A549 (cell line): ENCODE results near the gene EHBP1. TPM values are rescaled to one million over a fixed set of nuclear protein-coding genes. Genes with fewer than 3 reads are reported as not detected.
A peak's percentile ranks its signal among the peaks of the same experiment; 100 is the strongest.

Source experiments
- ATAC-seq, 2 experiments: fragments of 200-7000 bp in 1 of 2; fragments of >200 bp in 1 of 2; cut with Nextera tagmentation in 1 of 2; cut with Tn5 transposase in 1 of 2; 3 replicates each; pipeline versions ENCODE4 v1.8.0 to v1.9.1; 2018 to 2020; ENCODE audit warnings: mild to moderate bottlenecking in 1 of 2, moderate library complexity in 1 of 2
- CTCF ChIA-PET: fragments of 300-600 bp; sonication (Branson Sonifier 250); formaldehyde crosslinking; extraction: SDS; loops from one replicate; lab custom pipeline; 2021; ENCODE audit warnings: antibody characterized with exemption, inconsistent platforms; lab: Yijun Ruan, JAX
- POLR2A ChIA-PET: fragments of 350-600 bp; formaldehyde crosslinking; extraction: SDS; loops from one replicate; lab custom pipeline; 2021; ENCODE audit warnings: antibody characterized with exemption, inconsistent platforms; lab: Yijun Ruan, JAX
- DNase-seq, 2 experiments: peaks; one replicate each; pipeline versions ENCODE4 v3.0.0 to v3.0.0-alpha.2; 2011 to 2016; ENCODE audit warnings: low read depth in 1 of 2, low spot score in 1 of 2
- FAIRE-seq: peaks from 2 replicates; lab custom pipeline; 2011; peaks lifted over from hg19 to GRCh38; lab: Jason Lieb, UNC
- H3K27ac ChIP-seq, 2 experiments: fragments of >200 bp; sonication (Bioruptor Twin); formaldehyde crosslinking; 3 replicates each; pipeline ENCODE4 v1.5.1; 2016 to 2017
- H3K4me1 ChIP-seq: fragments of >200 bp; sonication (Bioruptor Twin); formaldehyde crosslinking; 3 replicates; pipeline ENCODE4 v1.6.1; 2016
- H3K4me2 ChIP-seq: fragments of >200 bp; sonication (Bioruptor Twin); formaldehyde crosslinking; 3 replicates; pipeline ENCODE4 v1.6.1; 2016
- H3K4me3 ChIP-seq: fragments of >200 bp; sonication (Bioruptor Twin); formaldehyde crosslinking; 3 replicates; pipeline ENCODE4 v1.5.1; 2016
- H3K9me3 ChIP-seq: fragments of >200 bp; sonication (Bioruptor Twin); formaldehyde crosslinking; 3 replicates; pipeline ENCODE4 v1.6.1; 2016
- CBX2 ChIP-seq: fragments of 200-600 bp; sonication (generic); IDR thresholded peaks from 2 replicates; pipeline ENCODE4 v1.6.1; 2016; ENCODE audit warnings: low read depth, mild to moderate bottlenecking, borderline replicate concordance
- ELK1 ChIP-seq: fragments of 150-350 bp; IDR thresholded peaks from 2 replicates; pipeline ENCODE4 v1.6.1; 2014; ENCODE audit warnings: low read depth, mild to moderate bottlenecking, low read length
- ESRRA ChIP-seq: fragments of 150-350 bp; IDR thresholded peaks from 2 replicates; pipeline ENCODE4 v1.6.1; 2014; ENCODE audit warnings: mild to moderate bottlenecking, low read length, borderline replicate concordance
- FOSB ChIP-seq: fragments of 250-450 bp; sonication (Bioruptor Pico); IDR thresholded peaks from 2 replicates; pipeline ENCODE4 v1.5.0; 2020; ENCODE audit warnings: mild to moderate bottlenecking, moderate library complexity
- FOSL2 ChIP-seq, 2 experiments: fragments of 450-650 bp in 1 of 2; fragments of >200 bp in 1 of 2; sonication (Bioruptor Twin) in 1 of 2; formaldehyde crosslinking; IDR thresholded peaks; 2 replicates each; pipeline versions ENCODE4 v1.5.0 to v1.6.1; 2016 to 2020; ENCODE audit warnings: mild to moderate bottlenecking in 1 of 2, moderate library complexity in 1 of 2
- FOXS1 ChIP-seq: fragments of 250-450 bp; sonication (Bioruptor Pico); IDR thresholded peaks from 2 replicates; pipeline ENCODE4 v1.5.0; 2020; ENCODE audit warnings: mild to moderate bottlenecking, moderate library complexity
- HOXA7 ChIP-seq: fragments of 250-450 bp; sonication (Bioruptor Pico); IDR thresholded peaks from 2 replicates; pipeline ENCODE4 v1.5.0; 2020; ENCODE audit warnings: mild to moderate bottlenecking, moderate library complexity
- HOXB13 ChIP-seq: fragments of 250-450 bp; sonication (Bioruptor Pico); IDR thresholded peaks from 2 replicates; pipeline ENCODE4 v1.5.0; 2020; ENCODE audit warnings: low read depth, mild to moderate bottlenecking, moderate library complexity
- HOXB5 ChIP-seq: fragments of 250-450 bp; sonication (Bioruptor Pico); IDR thresholded peaks from 2 replicates; pipeline ENCODE4 v1.5.0; 2020; ENCODE audit warnings: mild to moderate bottlenecking, moderate library complexity
- MAFK ChIP-seq: fragments of 450-650 bp; IDR thresholded peaks from 2 replicates; pipeline ENCODE4 v1.6.1; 2014; ENCODE audit not compliant: partially characterized antibody
- RARB ChIP-seq: fragments of 250-450 bp; sonication (Bioruptor Pico); IDR thresholded peaks from 2 replicates; pipeline ENCODE4 v1.8.0; 2021; ENCODE audit warnings: mild to moderate bottlenecking, moderate library complexity
- RFX5 ChIP-seq: fragments of 450-650 bp; IDR thresholded peaks from 2 replicates; pipeline ENCODE4 v1.7.1; 2014; ENCODE audit warnings: antibody characterized with exemption, mild to moderate bottlenecking, moderate library complexity
- SMC3 ChIP-seq: fragments of >200 bp; sonication (Bioruptor Twin); formaldehyde crosslinking; IDR thresholded peaks from 3 replicates; pipeline ENCODE4 v1.6.1; 2018; ENCODE audit warnings: inconsistent platforms
- TFCP2L1 ChIP-seq: fragments of 250-450 bp; sonication (Bioruptor Pico); IDR thresholded peaks from 2 replicates; pipeline ENCODE4 v1.5.0; 2021; ENCODE audit warnings: mild to moderate bottlenecking
- TP53 ChIP-seq: fragments of 250-450 bp; sonication (Bioruptor Pico); IDR thresholded peaks from 2 replicates; pipeline ENCODE4 v1.5.0; 2021; ENCODE audit warnings: mild to moderate bottlenecking, moderate library complexity
- ZNF302 ChIP-seq: fragments of 250-450 bp; sonication (Bioruptor Pico); IDR thresholded peaks from 2 replicates; pipeline ENCODE4 v1.9.0; 2021; ENCODE audit warnings: inconsistent platforms, mild to moderate bottlenecking, moderate library complexity
- ZSCAN20 ChIP-seq: fragments of 250-450 bp; sonication (Bioruptor Pico); IDR thresholded peaks from 2 replicates; pipeline ENCODE4 v1.8.0; 2022; ENCODE audit warnings: mild to moderate bottlenecking, moderate library complexity
- WGBS: methylation state at CpG from one replicate; pipeline ENCODE4 v1.1.6; 2017; ENCODE audit errors: missing lambda C conversion rate; 5-methylcytosine and 5-hydroxymethylcytosine counted together
- polyA plus RNA-seq, 4 experiments: library from polyadenylated mRNA; depleted of rRNA in 3 of 4; stranded (reverse); fragments of >200 nt; fragmentation: RNase III in 1 of 4; extraction: RNeasy Plus Mini Kit Qiagen cat#74134 plus additional on column Dnase treatment in 1 of 4; gene quantifications; 2 replicates in 3 of 4; 3 replicates in 1 of 4; pipeline ENCODE4 v1.2.3, GENCODE V29; 2011 to 2017
- TF ChIP-seq, protein P1 (sequence below): IDR thresholded peaks from 2 replicates; pipeline ENCODE4 v1.6.1; 2012; ENCODE audit warnings: low read depth, borderline replicate concordance
- TF ChIP-seq, protein P2 (sequence below): IDR thresholded peaks from 2 replicates; pipeline ENCODE4 v1.6.1; 2012
- TF ChIP-seq, protein P3 (sequence below): fragments of >200 bp; sonication (Bioruptor Twin); formaldehyde crosslinking; IDR thresholded peaks from 2 replicates; pipeline ENCODE4 v1.6.1; 2016
- TF ChIP-seq, protein P4 (sequence below): fragments of 450-650 bp; IDR thresholded peaks from 2 replicates; pipeline ENCODE4 v1.6.1; 2014; ENCODE audit warnings: antibody characterized with exemption

The EHBP1 gene
- polyA plus RNA-seq, 2 of the 4 experiments (the other 2 are of a cell fraction) = 65.7 to 204 TPM

DNA sequence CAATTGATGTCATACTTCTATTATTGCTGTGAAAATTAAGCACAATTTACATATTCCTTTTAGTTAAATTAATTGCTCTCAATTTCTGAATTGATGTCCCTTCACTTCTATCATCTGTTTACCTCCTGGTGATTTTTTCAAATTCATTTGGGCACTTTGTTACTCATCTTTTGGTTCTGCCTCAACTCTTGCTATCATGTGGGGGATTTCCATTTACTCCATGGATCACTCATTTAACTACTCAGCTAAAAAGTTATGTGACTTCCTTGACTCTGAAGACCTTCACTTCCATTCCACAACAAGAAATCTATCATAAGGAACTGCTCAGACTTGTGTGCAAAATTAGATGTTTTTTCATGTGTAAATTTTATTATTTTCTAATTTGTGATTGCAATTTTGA, 126.2 kb downstream of the EHBP1 start:
- POLR2A ChIA-PET = no interaction called here
- CTCF ChIA-PET = interaction anchor here (1.7 kb wide), 1 partner anchor 13 kb away, joined by 6 read pairs; no protein-coding TSS in a partner anchor
- FAIRE-seq (peak; percentile 39), DNase-seq (no peak), ATAC-seq (no peak)
- TF ChIP-seq TFCP2L1 (CRISPR knock-in tag) = no peak
- no peak for TF ChIP-seq TP53 (CRISPR knock-in tag)
- no peak for TF ChIP-seq ESRRA
- TF ChIP-seq ELK1 = no peak
- TF ChIP-seq, protein P1, sequence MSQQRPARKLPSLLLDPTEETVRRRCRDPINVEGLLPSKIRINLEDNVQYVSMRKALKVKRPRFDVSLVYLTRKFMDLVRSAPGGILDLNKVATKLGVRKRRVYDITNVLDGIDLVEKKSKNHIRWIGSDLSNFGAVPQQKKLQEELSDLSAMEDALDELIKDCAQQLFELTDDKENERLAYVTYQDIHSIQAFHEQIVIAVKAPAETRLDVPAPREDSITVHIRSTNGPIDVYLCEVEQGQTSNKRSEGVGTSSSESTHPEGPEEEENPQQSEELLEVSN = no peak
- Histone ChIP-seq H3K4me3 (no peak overlapping the region), H3K27ac (no peak overlapping the region), H3K4me2 (no peak overlapping the region), H3K9me3 (peaks cover 13% of the 10 kb centered on the region), H3K4me1 (no peaks in the 10 kb centered on the region)

GRCh38 chr2:62844311-62845090, 139.0 kb downstream of the EHBP1 start:
- H3K27ac ChIP-seq = no peak overlapping the region
- ChIA-PET POLR2A (no interaction called here), CTCF (interaction anchor here (2.0 to 2.7 kb wide), 2 partner anchors 11 to 12 kb away, joined by 6 to 10 read pairs; no protein-coding TSS in a partner anchor)
- FAIRE-seq (peak; percentile 7), DNase-seq (no peak)
- 89% methylated on average over 1 of the region's 1 CpG for WGBS
- H3K4me3 ChIP-seq = no peak overlapping the region
- peaks cover 16% of the 10 kb centered on the region for H3K9me3 ChIP-seq
- H3K4me2 ChIP-seq = no peak overlapping the region
- no peaks in the 10 kb centered on the region for H3K4me1 ChIP-seq
- no peak for TF ChIP-seq CBX2
- TF ChIP-seq MAFK = no peak
- TF ChIP-seq FOXS1 = no peak
- TF ChIP-seq HOXB5 = no peak
- TF ChIP-seq ESRRA = no peak
- TF ChIP-seq, protein P2, sequence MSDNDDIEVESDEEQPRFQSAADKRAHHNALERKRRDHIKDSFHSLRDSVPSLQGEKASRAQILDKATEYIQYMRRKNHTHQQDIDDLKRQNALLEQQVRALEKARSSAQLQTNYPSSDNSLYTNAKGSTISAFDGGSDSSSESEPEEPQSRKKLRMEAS = no peak
- TF ChIP-seq FOSB (CRISPR knock-in tag) = no peak
- TF ChIP-seq HOXA7 = no peak
- no peak for TF ChIP-seq RFX5
- TF ChIP-seq HOXB13 (CRISPR knock-in tag) = no peak
- TF ChIP-seq SMC3 = no peak
- no peak for TF ChIP-seq FOSL2 (IDR thresholded peaks at IDR 0.05)
- no peak for TF ChIP-seq FOSL2 (CRISPR knock-in tag; IDR thresholded peaks at IDR 0.05)
- TF ChIP-seq, protein P3, sequence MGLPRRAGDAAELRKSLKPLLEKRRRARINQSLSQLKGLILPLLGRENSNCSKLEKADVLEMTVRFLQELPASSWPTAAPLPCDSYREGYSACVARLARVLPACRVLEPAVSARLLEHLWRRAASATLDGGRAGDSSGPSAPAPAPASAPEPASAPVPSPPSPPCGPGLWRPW = no peak
- TF ChIP-seq, all 56 proteins: peak for 0
- ATAC-seq = no peak

GRCh38 chr2:62845256-62845655, 139.7 kb downstream of the EHBP1 start:
- DNase-seq (no peak), ATAC-seq (no peak), FAIRE-seq (no peak)
- CTCF ChIA-PET = interaction anchor here (2.0 to 2.7 kb wide), 2 partner anchors 10 to 13 kb away, joined by 6 to 10 read pairs; no protein-coding TSS in a partner anchor
- H3K4me2 ChIP-seq = no peak overlapping the region
- no peak overlapping the region for H3K4me3 ChIP-seq
- no peaks in the 10 kb centered on the region for H3K4me1 ChIP-seq
- TF ChIP-seq, protein P4, sequence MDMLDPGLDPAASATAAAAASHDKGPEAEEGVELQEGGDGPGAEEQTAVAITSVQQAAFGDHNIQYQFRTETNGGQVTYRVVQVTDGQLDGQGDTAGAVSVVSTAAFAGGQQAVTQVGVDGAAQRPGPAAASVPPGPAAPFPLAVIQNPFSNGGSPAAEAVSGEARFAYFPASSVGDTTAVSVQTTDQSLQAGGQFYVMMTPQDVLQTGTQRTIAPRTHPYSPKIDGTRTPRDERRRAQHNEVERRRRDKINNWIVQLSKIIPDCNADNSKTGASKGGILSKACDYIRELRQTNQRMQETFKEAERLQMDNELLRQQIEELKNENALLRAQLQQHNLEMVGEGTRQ = no peak
- TF ChIP-seq ZNF302 (no peak), RARB (no peak), ZSCAN20 (no peak)
- peaks cover 16% of the 10 kb centered on the region for H3K9me3 ChIP-seq
- POLR2A ChIA-PET = no interaction called here
- no peak overlapping the region for H3K27ac ChIP-seq
